ENCODE results near the gene UGT2B17.
"Not testable (repeated sequence)": the region's sequence is repeated elsewhere in the genome, so short reads cannot be mapped to it uniquely, and the experiment has no call there.

Gene UGT2B17

DNA sequence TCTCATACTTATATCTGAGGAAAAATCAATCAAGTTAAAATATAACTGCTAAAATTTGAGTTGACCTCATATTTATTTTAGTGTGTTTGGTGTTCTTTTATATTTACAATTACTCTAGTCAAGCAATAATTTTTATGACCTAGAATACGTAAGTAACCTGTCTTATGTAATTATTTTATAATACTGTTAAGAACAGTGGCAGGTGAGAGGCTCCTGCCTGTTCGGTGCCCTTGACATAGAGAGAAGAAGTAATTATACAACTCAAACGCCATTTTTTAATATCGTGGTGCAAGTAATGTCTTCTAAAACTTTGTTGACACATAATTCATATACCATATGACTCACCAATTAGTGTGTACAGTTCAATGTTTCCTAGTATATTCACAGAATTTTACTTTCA lies 7.6 kb downstream of the UGT2B17 start:
- not testable (repeated sequence) for DNase-seq

- DNase-seq, result not testable (repeated sequence)
Measured at GRCh38 chr4:68566364-68566763, 9.8 kb downstream of the UGT2B17 start.

DNA sequence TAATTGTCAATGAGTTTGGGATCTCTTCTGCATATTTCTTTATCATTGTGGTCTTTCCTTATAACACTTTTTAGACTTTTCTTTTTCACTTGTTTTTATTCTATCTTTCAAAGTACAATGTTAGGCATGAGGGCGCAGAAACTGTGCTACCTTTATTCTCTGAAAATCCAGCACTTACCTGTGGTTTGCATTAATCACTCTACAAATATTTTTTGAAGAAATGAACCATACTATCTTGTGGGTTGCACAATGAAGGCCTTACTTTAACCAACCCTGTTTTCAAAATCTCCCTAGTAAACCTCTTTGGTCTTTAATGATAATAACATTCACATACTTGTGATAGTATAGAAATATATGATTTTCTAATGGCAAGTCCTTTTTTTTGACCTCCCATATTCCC lies 11.0 kb downstream of the UGT2B17 start:
- not testable (repeated sequence) for DNase-seq

- DNase-seq, result not testable (repeated sequence)
Measured at GRCh38 chr4:68560364-68561070, 15.6 kb downstream of the UGT2B17 start.

DNA sequence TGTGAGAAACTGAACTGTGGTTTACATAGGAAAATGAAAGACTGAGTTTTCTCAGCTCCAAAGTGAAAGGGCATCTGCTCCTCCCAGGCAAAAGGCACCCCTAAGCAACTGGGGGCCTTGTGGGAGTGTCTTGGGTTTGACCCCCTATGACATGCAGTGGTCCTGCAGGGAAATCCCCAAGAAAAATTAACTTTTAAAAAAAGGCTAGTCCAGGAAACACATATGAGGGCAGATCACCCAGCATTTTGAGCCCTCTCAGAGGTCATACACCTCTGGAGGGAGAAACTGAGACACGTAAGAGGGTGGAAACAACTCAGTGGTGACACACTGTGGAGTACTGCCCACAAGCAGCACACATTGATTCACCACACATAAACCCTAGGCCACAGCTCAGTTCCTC lies 22.3 kb downstream of the UGT2B17 start:
- DNase-seq, result not testable (repeated sequence)

GRCh38 chr4:68552818-68553811 lies 23.0 kb downstream of the UGT2B17 start:
- not testable (repeated sequence) for DNase-seq

DNA sequence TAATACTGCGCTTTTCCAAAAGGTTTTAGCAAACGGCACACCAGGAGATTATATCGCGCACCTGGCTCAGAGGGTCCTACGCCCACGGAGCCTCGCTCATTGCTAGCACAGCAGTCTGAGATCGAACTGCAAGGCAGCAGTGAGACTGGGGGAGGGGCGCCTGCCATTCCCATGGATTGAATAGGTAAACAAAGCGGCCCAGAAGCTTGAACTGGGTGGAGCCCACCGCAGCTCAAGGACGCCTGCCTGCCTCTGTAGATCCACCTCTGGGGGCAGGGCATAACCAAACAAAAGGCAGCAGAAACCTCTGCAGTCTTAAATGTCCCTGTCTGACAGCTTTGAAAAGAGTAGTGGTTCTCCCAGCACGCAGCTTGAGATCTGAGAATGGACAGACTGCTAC lies 33.4 kb downstream of the UGT2B17 start:
- not testable (repeated sequence) for DNase-seq

- DNase-seq, result no peak
Measured at GRCh38 chr4:68536375-68536774, 39.7 kb downstream of the UGT2B17 start.

DNA sequence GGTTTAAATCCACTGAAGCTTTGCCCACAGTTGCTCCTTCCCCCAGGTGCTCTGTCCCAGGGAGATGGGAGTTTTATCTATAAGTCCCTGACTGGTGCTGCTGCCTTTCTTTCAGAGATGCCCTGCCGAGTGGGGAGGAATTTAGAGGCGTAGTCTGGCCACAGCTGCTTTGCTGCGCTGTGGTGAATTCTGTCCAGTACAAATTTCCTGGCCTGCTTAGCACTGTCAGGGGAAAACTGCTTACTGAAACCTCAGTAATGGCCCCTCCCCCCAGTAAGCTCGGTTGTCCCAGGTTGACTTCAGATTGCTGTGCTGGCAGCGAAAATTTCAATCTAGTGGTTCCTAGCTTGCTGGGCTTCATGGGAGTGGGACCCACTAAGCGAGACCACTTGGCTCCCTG lies 40.1 kb downstream of the UGT2B17 start:
- DNase-seq, result no peak

DNA sequence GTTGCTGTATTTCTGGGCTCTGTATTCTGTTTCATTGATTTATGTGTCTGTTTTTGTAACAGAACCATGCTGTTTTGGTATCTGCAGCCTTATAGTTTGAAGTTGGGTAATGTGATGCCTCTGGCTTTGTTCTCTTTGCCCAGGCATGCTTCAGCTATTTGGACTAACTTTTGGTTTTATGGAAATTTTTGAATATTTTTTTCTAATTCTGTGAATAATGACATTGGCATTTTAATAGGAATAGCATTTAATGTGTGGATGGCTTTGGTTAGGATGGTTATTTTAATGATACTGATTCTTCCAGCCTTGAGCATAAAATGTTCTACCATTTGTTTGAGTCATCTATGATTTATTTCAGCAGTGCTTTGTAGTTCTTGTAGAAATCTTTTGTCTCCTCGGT lies 53.9 kb downstream of the UGT2B17 start:
- DNase-seq, result not testable (repeated sequence)

- DNase-seq, result no peak
Measured at GRCh38 chr4:68520985-68521384, 55.1 kb downstream of the UGT2B17 start.

DNA sequence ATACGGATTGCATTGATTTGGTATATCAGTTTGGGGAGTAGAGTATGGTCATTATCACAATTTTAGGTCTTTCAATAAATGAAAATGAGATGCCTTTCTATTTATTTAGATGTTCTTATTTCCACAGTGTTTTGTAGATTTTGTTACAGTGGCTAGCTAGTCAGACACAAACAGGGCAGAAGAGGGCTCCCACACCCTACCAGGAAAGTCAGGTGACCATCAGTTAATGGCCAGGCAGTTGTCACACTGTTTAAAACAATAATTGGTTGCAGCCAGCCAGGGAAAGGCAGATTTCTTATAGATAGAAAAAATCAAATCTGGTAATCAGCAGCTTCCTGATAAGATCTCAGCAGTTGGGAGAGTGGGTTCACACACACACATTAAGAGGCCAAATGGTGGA lies 57.2 kb downstream of the UGT2B17 start:
- no peak for DNase-seq

- DNase-seq, result not testable (repeated sequence)
Measured at GRCh38 chr4:68505452-68505851, 70.7 kb downstream of the UGT2B17 start.

- DNase-seq, result not testable (repeated sequence)
Measured at GRCh38 chr4:68504836-68505235, 71.3 kb downstream of the UGT2B17 start.

DNA sequence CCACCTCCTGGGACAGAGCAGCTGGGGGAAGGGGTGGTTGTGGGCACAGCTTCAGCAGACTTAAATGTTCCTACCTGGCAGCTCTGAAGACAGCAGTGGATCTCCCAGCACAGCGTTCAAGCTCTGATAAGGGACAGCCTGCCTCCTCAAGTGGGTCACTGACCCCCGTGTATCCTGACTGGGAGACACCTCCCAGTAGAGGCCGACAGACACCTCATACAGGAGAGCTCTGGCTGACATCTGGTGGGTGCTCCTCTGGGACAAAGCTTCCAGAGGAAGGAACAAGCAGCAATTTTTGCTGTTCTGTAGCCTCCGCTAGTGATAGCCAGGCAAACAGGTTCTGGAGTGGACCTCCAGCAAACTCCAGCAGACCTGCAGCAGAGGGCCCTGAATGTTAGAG lies 72.7 kb downstream of the UGT2B17 start:
- not testable (repeated sequence) for DNase-seq

DNA sequence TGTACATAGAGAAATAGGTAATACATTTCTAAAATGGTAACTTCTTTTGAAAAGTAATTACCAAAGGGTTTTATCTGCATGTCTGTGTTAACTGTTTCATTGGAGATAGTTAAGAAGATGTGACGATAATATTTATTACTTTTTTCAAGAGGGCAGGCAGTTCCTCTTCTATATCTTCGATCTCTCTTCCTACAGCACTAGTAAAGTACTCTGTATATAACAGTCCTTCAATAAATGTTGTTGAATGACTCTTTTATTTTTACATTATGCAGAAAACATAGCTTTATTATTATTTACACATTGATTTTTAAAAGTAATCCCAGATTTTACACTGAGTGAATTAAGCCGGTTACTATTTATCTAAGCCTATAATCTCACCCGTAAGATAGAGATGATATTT lies 77.1 kb downstream of the UGT2B17 start:
- DNase-seq, result no peak

- no peak for DNase-seq
Measured at GRCh38 chr4:68498413-68499007, 77.6 kb downstream of the UGT2B17 start.

DNA sequence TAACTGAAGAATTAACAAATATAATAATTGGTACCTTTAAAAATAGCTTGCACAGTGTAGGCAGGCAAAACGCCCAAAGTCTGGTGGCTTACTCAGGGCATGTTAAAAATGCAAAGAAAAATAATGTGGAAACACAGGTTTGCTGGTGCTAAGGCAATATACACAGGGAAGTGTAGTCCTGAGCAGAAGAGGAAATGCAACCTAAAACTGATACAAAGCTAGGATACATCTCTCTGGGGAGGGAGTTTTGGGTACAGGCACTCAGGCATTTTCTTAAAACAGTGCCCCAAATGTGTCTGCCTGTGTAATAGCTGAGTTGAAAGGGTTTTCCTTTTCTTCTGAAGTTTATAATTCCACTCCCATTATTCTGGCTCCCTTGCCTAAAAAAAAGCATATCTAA lies 81.4 kb downstream of the UGT2B17 start:
- no peak for DNase-seq

DNA sequence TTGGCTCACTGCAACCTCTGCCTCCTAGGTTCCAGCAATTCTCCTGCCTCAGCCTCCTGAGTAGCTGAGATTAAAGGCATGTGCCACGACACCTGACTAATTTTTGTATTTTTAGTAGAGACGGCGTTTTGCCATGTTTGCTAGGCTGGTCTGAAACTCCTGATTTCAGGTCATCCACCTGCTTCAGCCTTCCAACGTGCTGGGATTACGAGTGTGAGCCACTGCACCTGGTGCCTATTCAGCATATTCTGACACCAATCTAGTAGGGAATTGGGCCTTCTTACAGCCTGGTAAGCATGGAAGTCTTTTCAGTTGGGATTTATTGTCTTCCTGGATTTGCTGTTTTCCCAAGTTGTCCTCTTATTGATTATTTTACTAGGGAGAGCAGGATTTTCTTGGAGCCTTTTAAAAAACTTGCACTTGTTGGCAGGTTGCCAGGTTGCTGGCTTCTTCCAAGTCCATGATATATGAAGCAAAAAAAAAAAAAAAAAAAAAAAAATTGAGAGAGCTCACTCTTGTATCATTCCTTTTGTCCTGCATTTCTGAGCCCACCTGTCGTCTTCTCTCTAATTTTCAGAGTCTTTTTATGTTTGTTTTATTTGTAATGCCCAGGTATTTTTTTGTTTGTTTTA lies 85.2 kb downstream of the UGT2B17 start:
- DNase-seq, result no peak

GRCh38 chr4:68489338-68489737 lies 86.8 kb downstream of the UGT2B17 start:
- no peak for DNase-seq

Data from cortex of kidney (tissue), 1 donor.